ENCODE results near the gene IL20RB.
"Not testable (repeated sequence)": the region's sequence is repeated elsewhere in the genome, so short reads cannot be mapped to it uniquely, and the experiment has no call there.

Gene IL20RB

DNA sequence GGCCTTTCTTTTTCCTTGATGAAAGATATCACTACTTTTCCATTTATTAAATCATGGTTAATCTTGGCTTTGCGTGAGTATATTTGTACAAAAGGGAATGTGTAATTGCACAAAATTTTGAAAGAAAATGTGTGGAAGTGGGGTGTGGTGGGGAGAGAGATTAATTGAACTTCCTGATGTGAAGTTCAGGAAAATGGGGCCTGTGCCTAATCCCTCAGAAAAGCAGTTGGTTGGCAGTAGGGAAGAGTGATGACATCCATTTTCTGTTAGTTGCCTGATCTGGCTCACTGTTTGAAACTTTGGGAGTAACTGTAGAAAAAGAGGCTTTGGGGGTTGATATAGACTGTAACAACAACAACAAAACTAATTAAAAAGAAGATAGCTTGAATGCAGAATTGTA is 10.8 kb upstream of the IL20RB start:
- no peak for DNase-seq (ENCODE audit: low read depth)

DNA sequence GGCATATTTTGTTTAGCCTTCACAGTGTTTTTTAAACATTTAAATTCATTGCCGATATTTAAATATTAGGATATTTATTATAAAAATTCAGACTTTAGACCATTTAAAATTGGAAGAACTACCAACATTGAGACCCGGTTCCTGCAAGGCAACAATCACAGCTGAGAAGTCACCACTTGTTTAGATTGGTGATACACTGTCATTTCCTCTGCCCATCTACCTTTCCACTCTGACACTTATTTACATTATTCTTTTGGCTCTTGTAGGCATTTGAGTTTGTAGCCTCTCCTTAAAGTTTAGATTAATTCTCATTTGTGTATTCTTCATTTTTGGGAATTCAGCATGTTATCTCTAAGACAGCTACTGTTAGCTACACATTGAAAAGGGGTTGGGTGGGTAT is 10.3 kb upstream of the IL20RB start:
- DNase-seq (ENCODE audit: low read depth) = no peak

DNA sequence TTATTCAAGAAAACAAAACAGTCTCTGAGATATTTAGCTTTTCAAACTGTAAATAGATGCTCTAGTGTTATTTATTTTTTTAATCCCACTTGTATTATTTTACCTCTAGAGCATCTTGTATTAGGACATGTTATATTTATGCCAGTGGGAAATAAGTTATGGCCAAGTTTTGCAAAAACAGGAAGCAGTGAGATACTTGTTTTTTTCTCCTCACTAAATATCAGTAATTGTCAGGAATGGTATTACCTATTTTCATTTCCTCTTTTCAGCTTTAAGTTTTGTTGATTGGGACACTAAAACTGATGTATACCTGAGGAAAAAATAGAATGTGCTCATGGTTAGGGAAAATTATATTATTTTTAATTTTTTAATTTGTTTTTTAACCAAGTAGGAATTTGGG is 8.6 kb upstream of the IL20RB start:
- DNase-seq (ENCODE audit: low read depth) = no peak

GRCh38 chr3:136949708-136950107 is 8.1 kb upstream of the IL20RB start:
- no peak for DNase-seq (ENCODE audit: low read depth)

DNA sequence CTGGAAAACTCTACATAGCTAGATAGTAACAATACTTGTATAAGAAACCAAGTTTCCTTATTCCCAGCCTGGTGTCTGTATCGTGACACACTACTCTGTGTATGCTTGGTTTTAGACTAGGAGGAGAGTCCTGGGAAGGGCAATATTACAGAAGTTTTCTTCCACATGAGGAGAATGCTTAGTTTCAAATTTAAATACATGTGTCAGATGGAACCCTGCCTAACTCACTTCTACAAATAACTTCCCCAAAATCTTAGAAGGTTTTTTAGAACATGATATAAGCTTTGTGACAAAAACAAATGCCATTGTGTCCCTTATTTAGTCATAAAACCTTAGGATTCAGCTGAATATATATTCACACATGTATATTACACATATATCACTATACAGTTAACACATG is 7.2 kb upstream of the IL20RB start:
- DNase-seq (ENCODE audit: low read depth) = no peak

- DNase-seq (ENCODE audit: low read depth) = no peak
These were observed 5.5 kb upstream of the IL20RB start for GRCh38 chr3:136952292-136952691.

DNA sequence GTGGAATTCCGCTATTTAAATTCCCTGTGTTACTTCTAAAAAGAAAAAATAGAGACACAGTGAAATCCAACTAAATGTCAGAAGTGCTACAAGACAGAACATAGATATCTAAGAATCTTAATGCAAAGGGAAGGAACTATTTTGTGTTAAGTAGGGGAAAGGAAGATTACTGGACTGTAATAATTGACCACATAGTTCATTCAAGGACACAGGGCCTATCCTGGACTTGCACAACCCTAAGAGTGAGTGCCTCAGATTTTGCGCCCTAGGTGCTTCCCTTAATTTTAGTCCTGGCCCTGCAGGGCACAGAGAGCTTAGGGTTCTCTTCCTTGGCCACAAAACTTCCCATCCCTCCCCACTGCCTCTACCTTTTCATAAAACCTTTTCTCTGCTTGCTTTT is 3.5 kb upstream of the IL20RB start:
- no peak for DNase-seq (ENCODE audit: low read depth)

GRCh38 chr3:136954980-136955780 is 2.6 kb upstream of the IL20RB start:
- no peak for DNase-seq (ENCODE audit: low read depth)

DNA sequence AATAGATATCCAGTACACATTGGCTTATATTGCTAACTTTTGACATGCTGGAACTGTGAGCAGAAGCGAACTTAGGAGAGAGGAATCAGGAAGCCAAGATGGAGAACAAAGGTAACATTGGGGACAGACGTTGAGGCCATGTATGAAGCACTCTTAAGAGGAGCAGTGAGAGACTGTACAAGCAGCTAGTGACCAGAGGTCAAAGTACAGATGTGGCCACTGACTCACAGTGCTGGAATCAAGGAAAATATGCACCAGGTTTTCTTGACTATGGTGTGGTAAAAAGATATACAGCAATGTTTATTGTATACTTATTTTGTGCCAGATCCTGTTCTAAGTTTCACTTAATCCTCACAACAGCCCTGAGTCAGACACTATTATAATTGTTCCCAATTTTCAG is 2.0 kb upstream of the IL20RB start:
- DNase-seq (ENCODE audit: low read depth) = no peak

- no peak for DNase-seq (ENCODE audit: low read depth)
These were observed 812 bp upstream of the IL20RB start for GRCh38 chr3:136956971-136957370.

DNA sequence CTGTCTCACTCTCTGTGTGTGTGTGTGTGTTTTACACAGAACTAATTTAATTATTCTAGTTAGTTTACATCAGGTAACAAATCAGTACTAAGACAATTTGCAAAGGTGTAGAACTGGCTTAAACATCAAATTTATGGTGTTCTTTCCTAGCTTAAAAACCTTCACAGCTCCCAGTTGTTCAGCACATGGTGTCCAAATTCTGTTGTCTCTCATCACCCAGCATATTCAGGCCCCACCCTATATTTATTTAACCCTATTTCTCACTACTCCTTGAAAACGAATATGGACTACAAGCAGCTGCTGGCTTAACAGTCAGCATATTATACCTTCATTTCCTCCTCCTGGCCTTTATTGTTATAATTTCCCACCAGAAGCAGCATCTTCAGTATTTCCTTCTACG is 1.2 kb downstream of the IL20RB start:
- DNase-seq (ENCODE audit: low read depth) = no peak

GRCh38 chr3:136959599-136959998 is 1.8 kb downstream of the IL20RB start:
- no peak for DNase-seq (ENCODE audit: low read depth)

DNA sequence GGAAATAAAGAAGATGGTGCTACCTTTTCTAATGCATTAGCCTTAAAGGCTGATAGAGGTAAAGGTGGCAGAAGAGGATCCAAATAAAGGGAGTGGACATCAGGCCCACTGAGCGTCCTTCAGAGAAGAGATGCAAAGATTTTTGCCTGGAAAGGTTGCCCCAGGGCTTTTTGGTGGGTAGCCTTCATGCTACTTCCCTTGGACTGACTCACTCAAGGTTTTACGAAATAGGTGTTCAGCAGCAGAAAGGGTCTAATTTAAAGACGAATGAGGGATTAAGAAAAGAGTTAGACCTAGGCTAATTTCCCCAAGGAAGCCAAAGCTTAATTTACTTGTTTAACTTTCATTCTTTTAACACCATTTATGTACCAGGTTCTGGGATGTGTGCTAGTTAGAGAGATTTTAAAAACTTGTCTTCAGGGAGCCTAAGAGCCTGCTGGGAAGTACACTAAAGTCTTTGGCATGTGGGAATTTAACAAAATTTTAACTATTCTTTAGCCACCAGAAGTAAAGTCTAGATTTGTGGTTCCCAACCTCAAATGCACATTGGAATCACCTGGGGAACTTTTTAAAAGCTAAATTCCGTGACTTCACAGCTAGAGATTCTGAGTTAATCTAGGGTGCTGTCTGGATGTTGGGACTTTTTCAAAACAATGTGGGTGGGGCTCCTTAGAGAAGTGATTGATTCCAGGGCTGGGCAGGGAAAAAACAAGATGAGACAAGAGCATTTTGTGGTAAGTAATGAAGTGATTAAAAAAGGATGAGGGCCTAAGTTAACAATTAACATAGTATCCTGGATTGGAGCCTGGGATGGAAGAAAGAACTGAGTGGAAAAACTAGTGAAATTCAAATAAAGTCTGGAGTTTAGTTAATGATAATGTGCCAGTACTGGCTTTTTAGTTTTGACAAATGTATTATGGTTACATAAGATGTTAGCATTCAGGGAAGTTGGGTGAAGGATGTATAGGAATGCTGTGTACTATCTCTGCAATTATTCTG is 3.4 kb downstream of the IL20RB start:
- DNase-seq (ENCODE audit: low read depth) = no peak

DNA sequence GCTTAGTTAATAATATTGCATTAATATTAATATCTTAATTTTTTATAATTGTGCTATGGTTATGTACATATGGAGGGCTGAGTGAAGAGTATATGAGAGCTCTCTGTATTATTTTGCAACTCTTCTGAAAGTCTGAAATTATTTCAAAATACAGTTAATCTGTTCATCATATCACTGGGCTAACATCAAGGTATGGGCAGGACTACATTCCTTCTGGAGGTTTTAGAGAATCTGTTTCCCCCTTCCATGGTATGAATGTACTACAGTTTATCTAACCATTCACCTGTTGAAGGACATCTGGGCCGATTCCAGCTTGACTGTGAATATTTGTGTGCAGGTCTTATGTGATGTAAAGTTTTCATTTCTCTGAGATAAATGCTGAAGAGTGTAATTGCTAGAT is 5.1 kb downstream of the IL20RB start:
- no peak for DNase-seq (ENCODE audit: low read depth)

GRCh38 chr3:136969539-136969938 is 11.8 kb downstream of the IL20RB start:
- not testable (repeated sequence) for DNase-seq (ENCODE audit: low read depth)

GRCh38 chr3:136973352-136973751 is 15.6 kb downstream of the IL20RB start:
- DNase-seq (ENCODE audit: low read depth) = no peak

GRCh38 chr3:136974670-136975069 is 16.9 kb downstream of the IL20RB start:
- no peak for DNase-seq (ENCODE audit: low read depth)

- DNase-seq (ENCODE audit: low read depth) = no peak
These were observed 21.4 kb downstream of the IL20RB start for GRCh38 chr3:136979204-136979603.

- no peak for DNase-seq (ENCODE audit: low read depth)
These were observed 21.9 kb downstream of the IL20RB start for GRCh38 chr3:136979684-136980083.

- DNase-seq (ENCODE audit: low read depth) = no peak
These were observed 24.2 kb downstream of the IL20RB start for GRCh38 chr3:136982033-136982432.

GRCh38 chr3:136982520-136983138 is 24.8 kb downstream of the IL20RB start:
- DNase-seq (ENCODE audit: low read depth) = no peak

- DNase-seq (ENCODE audit: low read depth) = no peak
These were observed 27.1 kb downstream of the IL20RB start for GRCh38 chr3:136984837-136985236.
